NCI-H1694 (cell line): ENCODE data around the gene EFEMP2.

Experiments
- DNase-seq: peaks from one replicate; lab custom pipeline; 2025; lab: John Stamatoyannopoulos, UW

EFEMP2 gene

GRCh38 chr11:65821107-65821506, 51.5 kb downstream of the EFEMP2 start:
- DNase-seq, result no peak

DNA sequence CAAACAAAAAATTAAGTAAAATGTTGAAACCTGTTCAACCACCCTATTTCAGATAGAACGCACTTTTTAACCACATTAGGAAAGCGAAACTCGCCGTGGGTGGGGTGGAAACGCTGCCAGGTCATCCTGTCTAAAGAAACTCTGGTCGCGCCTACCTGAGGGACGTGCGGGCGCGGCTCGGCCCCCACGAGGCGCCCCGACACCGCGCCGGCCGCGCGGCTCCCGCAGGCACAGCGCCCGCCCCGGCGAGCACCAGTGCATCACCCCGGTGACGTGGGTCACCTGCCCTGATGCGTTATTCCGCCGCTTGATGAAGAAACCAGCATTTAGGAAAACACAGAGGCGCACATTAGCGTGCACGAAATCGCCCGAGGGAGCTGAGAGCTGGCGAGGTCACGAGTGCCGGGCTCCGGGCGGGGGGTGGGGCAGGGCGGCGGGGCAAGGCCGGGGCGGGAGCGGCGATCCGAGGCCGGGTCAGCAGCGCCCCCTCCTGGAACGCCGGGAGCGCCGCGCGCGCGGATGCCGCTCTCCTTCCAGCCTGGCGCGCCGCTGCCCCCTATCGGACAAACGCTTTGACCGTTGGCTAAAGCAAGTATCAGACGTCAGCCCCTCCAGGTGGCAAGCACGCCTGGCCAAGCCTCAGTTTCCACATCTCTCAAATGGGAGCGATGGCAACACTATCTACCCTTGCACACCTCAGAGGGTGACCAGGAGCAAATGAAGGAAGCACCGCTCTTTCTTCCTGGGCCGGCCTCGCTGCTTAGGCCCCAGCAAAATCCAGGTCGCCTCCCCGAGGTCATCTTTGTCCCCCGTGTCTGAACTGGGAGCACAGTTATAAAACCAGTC, 54.5 kb downstream of the EFEMP2 start:
- DNase-seq, result peak; percentile 66

GRCh38 chr11:65817312-65817834, 55.2 kb downstream of the EFEMP2 start:
- DNase-seq, result no peak

- DNase-seq, result no peak
Observed at GRCh38 chr11:65816696-65817095, 55.9 kb downstream of the EFEMP2 start.
